Measurements from ENCODE around the gene DLX6.

The DLX6 gene

DNA sequence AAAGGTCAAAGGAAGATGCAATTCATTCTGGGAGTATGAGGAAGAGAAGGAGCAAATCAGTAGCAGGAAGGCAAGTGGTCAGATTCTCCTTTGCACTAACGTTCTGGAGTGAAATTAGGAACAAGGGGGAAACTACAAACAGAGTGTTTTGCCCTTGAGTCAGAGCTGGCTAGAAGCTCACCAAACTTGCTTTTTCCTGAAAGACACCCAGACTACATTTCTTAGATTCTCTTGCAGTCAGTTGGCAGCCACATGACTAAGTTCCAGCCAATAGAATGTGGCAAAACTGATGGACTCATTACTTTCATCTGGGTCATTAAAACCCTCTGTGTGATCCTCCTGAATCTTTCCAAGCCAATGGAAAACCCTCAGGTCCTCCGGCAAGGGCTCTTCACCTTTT lies 37.9 kb downstream of the DLX6 start:
- Histone ChIP-seq H3K36me3 (ENCODE audit: control insufficient read depth, insufficient read depth, low read length) (no peaks in the 10 kb centered on the region), H3K27me3 (replicated peaks; ENCODE audit: control insufficient read depth, insufficient read depth, low read length) (no peaks in the 10 kb centered on the region; the same call in none of the 2 replicates), H3K4me3 (replicated peaks; ENCODE audit: low read depth, low read length) (no peak overlapping the region)
- TF ChIP-seq, protein P1, sequence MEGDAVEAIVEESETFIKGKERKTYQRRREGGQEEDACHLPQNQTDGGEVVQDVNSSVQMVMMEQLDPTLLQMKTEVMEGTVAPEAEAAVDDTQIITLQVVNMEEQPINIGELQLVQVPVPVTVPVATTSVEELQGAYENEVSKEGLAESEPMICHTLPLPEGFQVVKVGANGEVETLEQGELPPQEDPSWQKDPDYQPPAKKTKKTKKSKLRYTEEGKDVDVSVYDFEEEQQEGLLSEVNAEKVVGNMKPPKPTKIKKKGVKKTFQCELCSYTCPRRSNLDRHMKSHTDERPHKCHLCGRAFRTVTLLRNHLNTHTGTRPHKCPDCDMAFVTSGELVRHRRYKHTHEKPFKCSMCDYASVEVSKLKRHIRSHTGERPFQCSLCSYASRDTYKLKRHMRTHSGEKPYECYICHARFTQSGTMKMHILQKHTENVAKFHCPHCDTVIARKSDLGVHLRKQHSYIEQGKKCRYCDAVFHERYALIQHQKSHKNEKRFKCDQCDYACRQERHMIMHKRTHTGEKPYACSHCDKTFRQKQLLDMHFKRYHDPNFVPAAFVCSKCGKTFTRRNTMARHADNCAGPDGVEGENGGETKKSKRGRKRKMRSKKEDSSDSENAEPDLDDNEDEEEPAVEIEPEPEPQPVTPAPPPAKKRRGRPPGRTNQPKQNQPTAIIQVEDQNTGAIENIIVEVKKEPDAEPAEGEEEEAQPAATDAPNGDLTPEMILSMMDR (IDR thresholded peaks at IDR 0.05; ENCODE audit: insufficient read depth, low read length, poor library complexity, severe bottlenecking): no peak
- DNase-seq (ENCODE audit: extremely low read depth, insufficient read length): no peak
